NOMO-1 (cell line): ENCODE results near the gene CNPY3.
A peak's percentile ranks its signal among the peaks of the same experiment; 100 is the strongest.

ENCODE experiments used
- DNase-seq, 2 experiments: peaks; one replicate each; lab custom pipeline; 2025; ENCODE audit not compliant: unreplicated experiment in 2 of 2; lab: John Stamatoyannopoulos, UW

The CNPY3 gene

DNA sequence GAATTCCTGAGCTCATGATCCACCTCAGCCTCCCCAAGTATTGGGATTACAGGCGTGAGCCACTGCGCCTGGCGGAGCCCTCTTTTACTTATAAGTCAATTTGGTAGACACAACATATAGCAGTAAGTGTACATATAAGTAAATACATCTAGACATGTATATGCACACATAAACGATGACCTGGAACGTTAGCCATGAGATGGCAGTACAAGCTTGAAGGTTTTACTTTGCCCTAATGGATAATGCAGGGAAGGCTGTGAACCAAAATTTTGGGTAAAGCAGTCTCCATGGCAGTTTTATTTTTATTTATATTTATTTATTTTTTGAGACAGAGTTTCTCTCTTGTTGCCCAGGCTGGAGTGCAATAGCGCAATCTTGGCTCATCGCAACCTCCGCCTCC is 28.8 kb downstream of the CNPY3 start:
- no peak for DNase-seq

DNA sequence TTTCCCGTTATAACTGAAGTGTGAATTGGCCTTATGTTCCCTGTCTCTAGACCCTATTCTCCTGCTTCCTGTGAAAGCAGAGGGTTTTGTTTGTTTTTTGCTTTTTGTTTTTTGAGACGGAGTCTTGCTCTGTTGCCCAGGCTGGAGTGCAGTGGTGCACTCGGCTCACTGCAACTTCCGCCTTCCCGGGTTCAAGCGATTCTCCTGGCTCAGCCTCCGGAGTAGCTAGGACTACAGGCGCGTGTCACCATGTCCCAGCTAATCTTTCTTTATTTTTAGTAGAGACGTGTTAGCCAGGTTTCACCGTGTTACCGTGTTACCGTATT is 30.6 kb downstream of the CNPY3 start:
- no peak for DNase-seq

GRCh38 chr6:42960243-42961019 is 31.2 kb downstream of the CNPY3 start, which contains the start of gene GNMT:
Gene GNMT, plus strand, starts transcription at chr6:42960754. Its CDS starts 14 bp downstream, at chr6:42960768.
- DNase-seq: no peak

GRCh38 chr6:42961020-42961470 is 31.8 kb downstream of the CNPY3 start:
- no peak for DNase-seq

GRCh38 chr6:42962096-42962495 is 32.8 kb downstream of the CNPY3 start:
- DNase-seq: no peak

DNA sequence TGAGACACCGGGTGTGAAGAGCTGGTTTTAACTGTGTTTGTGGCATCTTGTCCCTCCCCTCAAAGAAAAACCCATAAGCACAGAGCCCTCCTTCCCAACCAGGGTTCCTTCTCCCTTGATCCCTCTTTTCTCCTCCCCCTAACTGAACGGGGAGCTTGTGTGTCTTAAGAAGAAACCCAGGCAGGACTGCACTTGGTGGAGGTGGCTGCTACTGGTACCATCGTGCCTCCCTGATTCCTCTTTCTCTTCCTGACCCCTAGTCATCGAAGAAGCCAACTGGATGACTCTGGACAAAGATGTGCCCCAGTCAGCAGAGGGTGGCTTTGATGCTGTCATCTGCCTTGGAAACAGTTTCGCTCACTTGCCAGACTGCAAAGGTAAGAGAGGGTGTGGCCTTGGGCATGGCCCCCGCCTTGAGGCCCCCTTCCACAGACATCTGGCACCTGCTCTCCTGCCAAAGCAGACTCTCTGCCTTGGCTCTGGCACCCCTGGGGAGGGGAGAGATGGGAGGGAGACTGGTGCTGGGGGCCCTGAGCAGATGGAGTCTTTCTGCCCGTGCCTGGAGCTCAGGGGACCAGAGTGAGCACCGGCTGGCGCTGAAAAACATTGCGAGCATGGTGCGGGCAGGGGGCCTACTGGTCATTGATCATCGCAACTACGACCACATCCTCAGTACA is 33.4 kb downstream of the CNPY3 start:
- no peak for DNase-seq

DNA sequence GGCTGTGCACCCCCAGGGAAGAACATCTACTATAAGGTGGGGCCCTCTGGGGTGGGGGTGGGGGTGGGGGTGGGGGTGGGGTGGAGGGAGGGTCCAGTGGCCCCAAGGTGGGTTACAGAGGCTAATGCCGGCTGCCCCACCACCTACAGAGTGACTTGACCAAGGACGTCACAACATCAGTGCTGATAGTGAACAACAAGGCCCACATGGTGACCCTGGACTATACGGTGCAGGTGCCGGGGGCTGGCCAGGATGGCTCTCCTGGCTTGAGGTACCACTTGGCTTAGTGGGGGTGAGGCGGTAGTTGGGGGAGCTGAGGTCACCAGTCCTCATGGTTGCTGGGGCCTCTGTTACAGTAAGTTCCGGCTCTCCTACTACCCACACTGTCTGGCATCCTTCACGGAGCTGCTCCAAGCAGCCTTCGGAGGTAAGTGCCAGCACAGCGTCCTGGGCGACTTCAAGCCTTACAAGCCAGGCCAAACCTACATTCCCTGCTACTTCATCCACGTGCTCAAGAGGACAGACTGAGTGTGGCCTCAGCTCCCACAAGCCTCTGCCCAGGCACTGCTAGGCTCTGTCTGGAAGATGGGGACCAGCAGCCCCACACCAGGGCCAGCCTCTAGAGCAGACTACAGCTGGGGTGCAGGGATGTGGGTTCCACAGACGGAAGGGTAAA is 34.0 kb downstream of the CNPY3 start:
- no peak for DNase-seq

GRCh38 chr6:42963855-42964605 is 34.8 kb downstream of the CNPY3 start:
- DNase-seq: peak in 1 of 2 experiments; percentile 5

DNA sequence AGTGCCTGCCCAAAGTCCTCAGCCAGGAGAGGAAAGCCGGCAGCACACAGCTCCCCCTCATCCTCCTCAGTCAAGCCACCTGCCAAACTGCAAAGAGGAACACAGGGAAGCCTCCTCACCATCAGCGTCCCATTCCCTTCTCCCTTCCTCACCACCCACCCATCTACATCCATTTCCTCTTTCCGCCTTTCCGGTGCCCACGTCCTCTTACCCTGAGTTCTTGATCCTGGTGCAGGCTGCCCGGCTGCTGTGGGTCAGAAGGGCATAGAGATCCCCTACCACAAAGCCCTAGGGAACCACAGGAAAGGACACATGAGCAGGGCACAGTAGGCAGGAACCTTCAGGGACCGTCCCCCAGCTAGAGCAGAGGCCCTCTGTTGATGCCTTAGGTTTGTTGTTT is 37.3 kb downstream of the CNPY3 start:
- no peak for DNase-seq

DNA sequence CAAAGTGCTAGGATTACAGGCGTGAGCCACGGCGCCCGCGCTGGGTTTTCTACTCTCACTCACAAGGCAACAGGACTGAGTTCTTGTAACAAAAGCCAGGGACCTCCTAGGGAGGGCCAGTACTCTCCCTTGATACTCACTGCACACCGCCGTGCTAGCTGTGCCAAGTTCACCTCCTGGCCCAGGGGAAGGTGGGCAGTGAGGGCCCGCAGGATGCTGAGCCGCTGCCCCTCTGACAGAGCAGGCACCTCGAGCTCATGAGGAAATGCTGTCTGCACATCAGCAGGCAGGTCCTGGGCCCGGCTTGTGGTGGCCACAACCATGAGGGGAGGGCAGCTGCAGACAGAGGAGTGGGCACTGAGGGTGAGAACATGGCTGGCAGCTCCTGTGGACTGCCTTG is 37.9 kb downstream of the CNPY3 start:
- no peak for DNase-seq

- no peak for DNase-seq
Measured at GRCh38 chr6:42968126-42968701, 38.9 kb downstream of the CNPY3 start.

GRCh38 chr6:42968783-42969182 is 39.5 kb downstream of the CNPY3 start:
- DNase-seq: no peak

DNA sequence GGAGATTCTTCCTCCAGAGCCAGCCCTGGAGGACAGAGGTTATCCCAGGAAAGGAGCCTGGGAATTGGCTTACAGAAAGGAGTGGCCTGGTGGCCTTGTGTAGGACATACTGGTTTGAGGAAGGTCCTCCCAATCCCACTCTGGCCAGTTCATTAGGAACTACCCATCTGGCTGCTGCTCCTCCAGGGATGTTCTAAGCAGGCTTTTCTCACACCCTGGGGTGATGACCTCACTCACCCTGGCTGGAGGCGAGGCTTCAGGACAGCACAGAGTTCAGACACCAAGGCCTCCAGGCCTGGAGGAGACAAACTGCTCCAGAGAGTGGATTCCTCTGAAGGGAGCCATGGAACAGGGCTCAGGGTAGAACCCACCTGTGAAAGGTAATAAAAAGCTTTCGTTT is 40.2 kb downstream of the CNPY3 start:
- no peak for DNase-seq

DNA sequence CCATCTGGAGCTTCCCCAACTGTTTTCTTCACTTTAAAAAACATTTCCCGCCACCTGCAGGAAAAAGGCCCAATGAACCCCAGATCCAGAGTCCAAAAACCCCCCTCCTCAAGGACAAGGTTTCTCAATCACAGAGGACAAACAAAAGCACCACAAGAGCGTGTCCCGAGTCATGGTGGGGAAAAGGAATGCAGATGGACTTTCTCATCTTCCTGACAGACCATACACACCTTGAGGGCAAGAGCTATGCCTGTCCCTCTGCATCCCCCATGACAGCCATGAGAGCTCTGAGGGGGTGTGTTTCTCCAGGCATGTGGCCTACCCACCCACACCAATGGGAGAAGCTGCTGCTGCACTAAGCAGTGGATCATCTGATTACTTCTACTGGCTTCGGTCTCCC is 40.7 kb downstream of the CNPY3 start:
- DNase-seq: no peak

- DNase-seq: no peak
Measured at GRCh38 chr6:42970871-42971612, 41.8 kb downstream of the CNPY3 start.

DNA sequence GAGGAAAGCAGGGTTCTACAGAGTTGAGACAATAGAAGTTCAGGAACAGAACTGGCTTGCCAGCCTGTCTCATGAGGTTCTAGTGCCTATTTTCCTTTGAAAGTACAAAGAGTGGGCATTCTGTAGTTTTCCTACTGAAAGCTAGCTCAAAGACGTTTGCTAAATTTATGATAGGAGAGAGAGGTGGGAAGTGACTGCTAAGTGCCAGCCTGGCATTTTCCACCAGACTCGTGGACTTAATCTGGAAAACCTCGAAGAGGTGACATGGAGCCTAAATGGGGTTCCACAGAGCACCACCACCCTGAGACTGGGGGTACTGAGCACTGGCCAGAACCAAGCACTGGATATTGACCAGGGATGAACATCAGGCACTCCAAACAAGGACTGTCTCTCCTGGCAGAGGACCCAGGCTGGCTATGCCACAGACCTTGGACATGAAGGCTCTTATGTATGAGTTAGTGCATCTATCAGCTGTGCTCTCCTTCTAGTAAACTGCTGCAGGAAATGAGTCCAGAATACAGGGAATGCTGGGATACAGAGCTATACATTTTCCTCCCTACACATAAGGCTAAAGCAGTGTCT is 42.6 kb downstream of the CNPY3 start:
- DNase-seq: no peak

- DNase-seq: no peak
Measured at GRCh38 chr6:42973926-42974325, 44.6 kb downstream of the CNPY3 start.

DNA sequence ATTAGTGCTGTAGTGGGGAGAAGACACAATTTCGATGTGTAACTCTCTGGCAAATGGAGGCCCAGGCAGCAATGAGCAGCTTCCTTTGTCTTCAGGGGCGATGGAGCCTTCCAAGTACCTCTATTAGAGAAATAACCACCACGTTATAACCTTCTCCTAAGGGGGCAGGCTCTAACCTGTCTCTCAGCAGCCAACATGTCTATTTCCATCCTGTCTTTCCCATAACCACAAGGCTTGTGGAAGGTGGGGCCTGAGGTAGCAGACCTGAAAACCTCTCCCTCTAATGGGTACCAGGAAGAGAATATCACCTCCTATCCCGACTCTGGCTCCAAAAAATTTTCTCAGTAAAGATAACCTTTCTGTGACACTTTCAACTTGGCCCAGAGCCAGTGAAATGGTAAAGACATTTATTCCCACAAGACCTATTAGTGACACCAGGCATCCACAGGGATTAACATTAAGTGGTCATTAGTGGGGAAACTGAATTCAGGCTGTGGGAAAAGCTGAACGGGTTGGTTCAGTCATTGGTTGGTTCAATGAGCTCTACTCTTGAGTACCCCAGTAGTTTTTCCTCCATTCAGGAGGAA is 45.7 kb downstream of the CNPY3 start:
- no peak for DNase-seq

GRCh38 chr6:42978487-42978838 is 49.2 kb downstream of the CNPY3 start:
- DNase-seq: no peak
